ENCODE data around the gene RDH12.

The RDH12 gene

GRCh38 chr14:67738740-67739504, 37.2 kb downstream of the RDH12 start:
- no peak overlapping the region for H3K27ac ChIP-seq
- DNase-seq (ENCODE audit: low read depth, low spot score): peak; percentile 48

- no peak for DNase-seq (ENCODE audit: low read depth, low spot score)
- no peak overlapping the region for H3K27ac ChIP-seq
These were observed 42.4 kb downstream of the RDH12 start for GRCh38 chr14:67744046-67744445.

GRCh38 chr14:67746927-67747326, 45.2 kb downstream of the RDH12 start:
- no peak for DNase-seq (ENCODE audit: low read depth, low spot score)
- H3K27ac ChIP-seq: no peak overlapping the region

DNA sequence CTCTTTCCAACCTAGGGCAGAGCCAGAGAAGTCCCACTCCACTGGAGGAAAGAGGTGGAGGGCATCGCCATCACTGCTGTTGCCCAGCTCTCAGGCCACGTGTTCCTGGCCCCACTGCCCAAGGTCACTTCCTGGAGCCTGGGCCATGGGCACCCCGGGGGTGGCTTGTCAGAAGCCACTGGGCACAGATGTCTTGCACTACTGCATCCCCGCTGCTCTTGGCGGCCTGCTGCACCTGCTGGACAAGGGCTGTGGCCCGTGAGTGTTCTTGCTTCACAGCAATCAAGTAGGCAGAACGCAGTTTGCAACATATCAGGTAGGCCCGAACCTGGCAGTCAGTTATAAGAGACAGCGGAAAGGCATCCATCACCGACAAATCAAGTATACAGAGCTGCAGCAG, 46.6 kb downstream of the RDH12 start:
- DNase-seq (ENCODE audit: low read depth, low spot score): no peak
- H3K27ac ChIP-seq: no peak overlapping the region

- DNase-seq (ENCODE audit: low read depth, low spot score): no peak
- no peak overlapping the region for H3K27ac ChIP-seq
These were observed 47.8 kb downstream of the RDH12 start for GRCh38 chr14:67749341-67750084.

DNA sequence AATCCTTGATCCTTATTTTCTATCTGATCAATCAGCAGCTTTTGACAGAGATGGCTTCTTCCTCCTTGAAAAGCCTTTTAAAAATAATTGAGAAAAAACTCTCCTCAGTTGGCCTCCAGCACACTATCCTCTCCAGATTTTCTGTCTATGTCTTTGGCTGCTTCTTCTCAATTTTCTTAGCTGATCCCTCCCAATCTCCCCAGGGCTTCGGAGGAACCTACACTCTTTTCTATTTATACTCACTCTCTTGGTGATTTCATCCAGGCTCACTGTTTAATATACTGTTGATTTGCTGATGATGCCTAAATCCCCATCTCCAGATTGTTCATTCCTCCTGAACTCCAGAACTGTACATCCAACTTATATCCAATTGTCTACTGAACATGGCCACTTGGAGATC, 54.8 kb downstream of the RDH12 start:
- no peak overlapping the region for H3K27ac ChIP-seq
- DNase-seq (ENCODE audit: low read depth, low spot score): no peak

DNA sequence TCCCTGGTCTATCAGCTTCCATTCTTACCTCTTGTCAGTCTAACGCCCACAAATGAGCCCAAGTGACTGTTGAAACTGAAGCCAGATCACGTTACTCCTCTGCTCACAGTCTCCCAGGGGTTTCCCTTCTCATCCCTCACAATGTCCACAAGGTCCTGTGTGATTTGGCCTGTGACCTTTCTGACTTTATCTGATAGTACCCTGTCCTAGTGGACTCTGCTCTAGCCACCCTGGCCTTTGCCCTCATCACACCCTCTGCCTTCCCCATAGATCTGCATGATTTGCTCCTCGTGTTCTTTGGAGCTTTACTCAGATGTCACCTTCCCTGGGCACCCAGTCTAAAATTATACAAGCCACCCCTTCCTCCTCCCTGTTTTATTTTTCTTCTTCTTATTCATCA, 55.5 kb downstream of the RDH12 start:
- H3K27ac ChIP-seq: no peak overlapping the region
- no peak for DNase-seq (ENCODE audit: low read depth, low spot score)

- no peak for DNase-seq (ENCODE audit: low read depth, low spot score)
These were observed 58.2 kb downstream of the RDH12 start for GRCh38 chr14:67759916-67760315.

DNA sequence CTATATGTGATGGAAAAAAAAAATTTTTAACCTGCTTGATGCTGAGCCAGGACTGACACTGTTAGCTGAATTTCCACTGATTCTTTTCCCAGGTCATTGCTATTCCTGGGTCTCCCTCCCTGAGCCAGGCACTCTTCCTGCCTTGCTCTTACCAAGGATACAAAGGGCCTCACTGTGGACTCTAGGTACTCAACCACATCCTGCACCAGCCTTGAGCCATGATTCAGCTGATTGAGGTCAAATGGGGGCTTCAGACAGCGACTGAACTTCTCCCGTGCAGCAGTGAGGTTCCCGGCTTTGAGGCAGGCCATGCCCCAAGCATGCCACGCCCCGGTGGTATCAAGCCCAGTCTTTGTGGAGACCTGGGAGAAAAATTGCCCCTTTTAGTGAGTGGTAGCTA, 60.4 kb downstream of the RDH12 start:
- H3K27ac ChIP-seq: no peak overlapping the region
- no peak for DNase-seq (ENCODE audit: low read depth, low spot score)

More at GRCh38 chr14:67759916-67760315, 58.2 kb downstream of the RDH12 start:
- H3K27ac ChIP-seq: no peak overlapping the region

DNA sequence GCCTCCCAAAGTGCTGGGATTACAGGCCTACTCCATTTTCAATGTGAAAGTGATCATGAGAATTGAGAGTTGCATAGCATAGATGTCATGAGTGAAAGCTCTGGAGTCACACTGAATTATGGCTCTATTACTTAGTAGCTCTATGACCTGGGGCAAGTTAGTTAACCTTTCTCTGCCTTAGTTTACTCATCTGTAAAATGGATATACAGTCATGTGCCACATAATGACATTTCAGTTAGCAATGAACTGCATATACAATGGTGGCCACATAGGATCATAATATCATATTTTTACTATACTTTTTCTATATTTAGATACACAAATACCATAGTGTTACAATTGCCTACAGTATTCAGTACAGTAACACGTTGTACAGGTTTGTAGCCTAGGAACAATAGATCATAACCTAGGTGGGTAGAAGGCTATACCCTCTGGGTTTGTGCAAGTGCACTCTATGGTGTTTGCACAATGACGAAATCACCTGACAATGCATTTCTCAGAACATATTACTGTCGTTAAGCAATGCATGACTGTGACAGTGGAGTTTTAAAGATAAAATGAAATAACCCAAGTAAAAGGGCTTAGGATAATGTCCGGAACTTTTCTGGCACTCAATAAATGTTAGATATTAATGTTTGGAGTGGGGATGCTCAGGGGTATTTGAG, 61.6 kb downstream of the RDH12 start:
- H3K27ac ChIP-seq: no peak overlapping the region
- DNase-seq (ENCODE audit: low read depth, low spot score): no peak

GRCh38 chr14:67764496-67764895, 62.8 kb downstream of the RDH12 start:
- DNase-seq (ENCODE audit: low read depth, low spot score): no peak

DNA sequence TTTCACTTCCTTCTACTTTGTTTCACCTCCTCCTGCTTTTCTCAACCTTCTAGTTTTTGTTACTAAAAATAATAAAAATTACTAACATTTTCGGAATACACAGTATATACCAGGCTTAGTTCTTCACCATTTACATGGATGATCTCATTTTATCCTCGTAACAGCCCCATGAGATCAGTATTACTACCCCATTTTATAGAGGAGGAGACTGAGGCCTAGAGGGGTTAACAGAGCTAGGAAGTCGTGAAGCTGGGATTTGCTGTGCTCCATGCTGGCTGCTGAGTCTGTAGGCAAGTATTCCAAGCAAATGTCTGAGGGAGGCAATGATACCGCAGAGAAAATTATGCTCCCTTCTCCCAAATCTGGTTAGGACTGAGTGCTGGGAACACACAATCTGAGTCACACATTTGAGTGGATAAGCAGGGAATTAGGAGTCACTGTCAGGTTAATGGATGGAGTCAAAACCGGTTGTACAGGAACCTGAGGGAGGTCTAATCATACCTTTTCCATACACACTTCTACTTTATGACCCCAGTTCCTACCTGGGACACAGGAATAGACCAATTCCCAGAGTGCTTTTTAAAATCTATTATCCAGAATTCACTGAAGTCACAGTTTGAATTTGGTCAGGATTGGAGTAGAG, 63.6 kb downstream of the RDH12 start:
- DNase-seq (ENCODE audit: low read depth, low spot score): peak; percentile 31
- peak overlapping the region; percentile 20 for H3K27ac ChIP-seq

More at GRCh38 chr14:67764496-67764895, 62.8 kb downstream of the RDH12 start:
- H3K27ac ChIP-seq: no peak overlapping the region

- peak overlapping the region; percentile 20 for H3K27ac ChIP-seq
- DNase-seq (ENCODE audit: low read depth, low spot score): no peak
These were observed 64.5 kb downstream of the RDH12 start for GRCh38 chr14:67766035-67766680.

DNA sequence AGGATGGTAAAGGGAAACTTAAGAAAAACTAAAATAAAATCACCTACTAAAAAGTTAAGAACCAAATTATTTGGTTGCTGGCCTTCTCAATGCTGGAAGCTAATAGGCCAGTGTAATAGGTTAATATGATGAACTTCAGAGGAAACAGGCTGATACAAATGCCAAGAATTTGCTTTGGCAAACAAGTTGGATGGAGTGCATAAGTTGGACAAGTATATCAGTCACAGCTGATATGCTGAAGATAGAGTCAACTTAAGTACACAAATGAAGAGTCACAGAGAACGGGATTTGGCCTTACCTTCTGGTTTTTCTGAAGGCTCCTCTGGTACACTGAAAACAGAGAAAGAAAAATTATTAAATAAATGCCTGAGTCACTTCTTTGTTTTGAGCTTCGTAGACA, 66.5 kb downstream of the RDH12 start:
- no peak for DNase-seq (ENCODE audit: low read depth, low spot score)
- H3K27ac ChIP-seq: no peak overlapping the region

DNA sequence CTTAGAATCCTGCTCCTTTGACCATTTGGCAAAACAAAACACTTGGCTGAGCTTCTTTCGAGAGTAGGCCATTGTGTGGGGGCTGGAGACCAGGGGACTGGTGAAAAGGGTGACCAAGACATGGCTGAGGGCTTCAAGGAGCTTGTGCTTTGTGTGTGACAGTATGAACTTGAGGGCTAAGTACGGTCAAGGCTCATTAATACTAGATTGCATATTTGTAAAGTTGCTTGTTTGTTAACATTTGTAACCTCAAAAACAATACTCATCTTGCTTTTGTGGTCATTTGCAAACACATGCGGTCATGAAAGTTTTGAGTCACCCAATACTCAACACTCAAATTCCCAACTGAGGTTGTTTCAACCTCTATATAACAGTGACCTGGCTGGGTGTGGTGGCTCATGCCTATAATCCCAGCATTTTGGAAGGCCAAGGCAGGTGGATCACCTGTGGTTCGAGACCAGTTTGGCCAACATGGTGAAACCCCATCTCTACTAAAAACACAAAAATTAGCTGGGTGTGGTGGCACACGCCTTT, 72.2 kb downstream of the RDH12 start:
- DNase-seq (ENCODE audit: low read depth, low spot score): no peak
- no peak overlapping the region for H3K27ac ChIP-seq

- no peak for DNase-seq (ENCODE audit: low read depth, low spot score)
These were observed 75.1 kb downstream of the RDH12 start for GRCh38 chr14:67776653-67777322.

DNA sequence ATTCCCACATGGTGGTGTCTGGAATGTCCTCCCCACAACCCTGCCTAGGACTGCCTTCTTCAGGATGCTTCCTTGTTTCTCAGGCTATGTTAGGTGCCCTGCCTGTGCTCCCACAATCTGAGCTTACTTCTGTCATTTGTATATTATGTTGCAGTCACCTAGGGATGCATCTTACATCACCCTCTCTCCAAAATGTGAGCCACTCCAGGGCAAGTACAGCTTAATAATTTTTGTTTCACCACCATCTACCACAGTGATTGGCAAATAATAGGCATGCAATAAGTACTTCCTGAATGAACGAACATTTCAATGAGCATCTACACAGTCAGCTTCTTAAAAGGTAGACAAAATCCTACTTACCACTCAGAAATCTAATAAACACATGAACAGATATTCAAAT, 77.1 kb downstream of the RDH12 start:
- H3K27ac ChIP-seq: no peak overlapping the region
- DNase-seq (ENCODE audit: low read depth, low spot score): no peak

More at GRCh38 chr14:67776653-67777322, 75.1 kb downstream of the RDH12 start:
- H3K27ac ChIP-seq: no peak overlapping the region

GRCh38 chr14:67782090-67782489, 80.4 kb downstream of the RDH12 start:
- no peak overlapping the region for H3K27ac ChIP-seq
- DNase-seq (ENCODE audit: low read depth, low spot score): no peak
